NCI-H345 treated with DMSO at 0.1 percent for 48 hours (cell line): Measurements from ENCODE around the gene INKA1.
A peak's percentile ranks its signal among the peaks of the same experiment; 100 is the strongest.
"Not testable (repeated sequence)": the region's sequence is repeated elsewhere in the genome, so short reads cannot be mapped to it uniquely, and the experiment has no call there.

Experiments used
- DNase-seq: peaks from one replicate; lab custom pipeline; 2025; ENCODE audit not compliant: unreplicated experiment; lab: John Stamatoyannopoulos, UW

The INKA1 gene

DNA sequence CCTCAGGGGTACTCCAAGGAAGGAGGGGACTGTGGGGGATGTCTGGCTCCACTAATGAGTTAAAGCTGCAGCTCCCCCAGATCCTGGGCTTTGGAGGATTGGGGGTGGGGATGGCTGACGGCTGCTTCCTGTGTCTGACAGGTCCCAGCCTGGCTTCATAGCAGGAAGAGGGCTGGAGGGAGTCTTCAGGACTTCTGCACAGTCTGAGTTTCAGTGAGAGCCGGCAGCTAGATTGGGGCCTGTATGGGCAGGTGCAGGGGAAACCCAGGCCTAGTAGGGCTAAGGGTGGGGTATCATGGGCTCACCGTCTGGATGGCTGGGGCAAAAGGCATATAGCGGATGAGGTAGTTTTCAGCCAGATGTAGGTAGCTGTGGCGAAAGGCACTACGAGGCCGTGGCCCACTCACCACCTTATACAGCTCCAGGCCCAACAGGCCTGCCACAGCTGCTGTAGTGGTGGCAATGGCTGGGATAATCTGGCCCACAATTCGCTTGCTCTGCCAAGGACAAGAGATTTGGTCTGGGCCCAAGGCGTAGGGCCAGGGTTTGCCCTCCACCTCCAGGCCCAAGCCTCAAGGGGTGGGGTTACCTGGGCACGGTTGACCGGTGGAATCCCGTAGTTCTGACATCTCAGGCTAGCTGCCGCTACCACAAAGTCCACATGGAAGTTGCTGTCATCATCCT, 4.5 kb downstream of the INKA1 start:
- no peak for DNase-seq

DNA sequence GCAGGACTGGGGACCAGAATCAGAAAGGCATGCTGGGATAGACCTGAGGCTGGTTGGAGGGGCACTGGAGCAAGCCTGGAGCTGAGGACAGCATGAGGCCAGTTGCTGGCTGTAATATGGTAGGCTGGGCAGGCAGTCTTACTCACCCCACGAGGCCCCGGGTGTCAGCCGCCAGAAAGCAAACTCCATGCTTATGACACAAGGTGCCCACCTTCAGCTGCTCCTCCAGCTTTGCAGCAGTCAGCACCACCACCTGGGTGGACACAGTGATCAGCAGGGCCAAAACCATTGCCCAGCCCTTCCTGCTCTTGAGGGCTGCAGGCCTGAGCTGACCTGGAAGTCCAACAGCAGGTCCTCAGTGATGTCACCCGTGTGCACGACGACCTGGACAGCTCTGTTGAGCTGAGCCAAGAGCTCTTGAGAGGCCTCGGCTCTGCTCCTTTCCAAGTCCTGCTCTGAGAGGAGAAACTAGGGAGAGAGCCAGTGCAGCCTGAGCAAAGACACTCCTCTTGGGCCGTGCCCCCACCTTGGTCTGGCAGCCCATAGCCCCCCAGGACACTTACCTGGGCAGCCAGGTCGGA, 9.9 kb downstream of the INKA1 start:
- DNase-seq: no peak

DNA sequence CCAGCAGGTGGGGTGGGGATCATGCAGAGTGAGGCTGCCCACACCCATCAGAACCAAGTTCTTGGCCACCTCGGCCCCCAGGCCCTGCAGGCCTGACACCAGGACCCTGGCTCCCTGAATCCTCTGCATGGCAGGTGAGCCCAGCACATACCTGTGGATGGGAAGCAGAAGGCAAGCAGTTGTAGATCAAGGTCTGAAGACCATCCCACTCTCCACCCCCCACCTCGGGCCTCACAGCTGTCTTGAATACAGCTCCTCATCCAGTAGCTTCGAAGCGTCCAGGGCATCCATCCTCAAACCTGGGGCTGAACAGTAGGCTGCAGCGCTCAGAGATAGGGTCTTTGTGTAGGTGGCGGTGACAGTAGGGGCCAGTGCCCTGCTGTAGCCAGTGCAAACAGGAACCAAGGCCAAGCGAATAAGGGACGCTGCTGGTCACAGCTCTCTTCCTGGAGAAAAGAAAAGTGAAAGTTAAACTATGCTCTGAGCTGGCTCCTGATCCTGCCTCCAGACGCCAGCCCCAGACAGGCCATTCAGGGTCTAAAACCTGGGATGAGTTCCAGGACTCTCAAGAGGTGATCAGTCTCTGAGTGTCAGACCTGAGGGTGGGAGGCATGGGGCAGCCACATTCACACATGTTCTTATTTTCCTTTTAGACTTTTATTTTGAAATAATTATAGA, 10.6 kb downstream of the INKA1 start, which contains the start of gene UBA7:
TSS of gene UBA7 (minus strand) at position 457 of the 678 bp plus-strand sequence. CDS start at position 291, 166 bp downstream.
- DNase-seq: no peak

DNA sequence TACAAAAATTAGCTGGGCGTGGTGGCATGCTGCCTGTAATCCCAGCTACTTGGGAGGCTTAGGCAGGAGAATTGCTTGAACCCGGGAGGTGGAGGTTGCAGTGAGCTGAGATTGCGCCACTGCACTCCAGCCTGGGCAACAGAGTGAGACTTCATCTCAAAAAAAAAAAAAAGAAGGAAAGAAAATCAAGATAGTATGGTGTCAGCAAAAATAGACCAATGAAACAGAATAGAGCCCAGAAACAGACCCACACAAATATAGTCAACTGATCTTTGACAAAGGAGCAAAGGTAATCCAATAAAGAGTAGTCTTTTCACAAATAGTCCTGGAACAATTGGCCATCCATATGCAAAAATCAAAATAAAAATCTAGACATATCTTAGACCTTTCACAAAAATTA, 20.1 kb downstream of the INKA1 start:
- not testable (repeated sequence) for DNase-seq

DNA sequence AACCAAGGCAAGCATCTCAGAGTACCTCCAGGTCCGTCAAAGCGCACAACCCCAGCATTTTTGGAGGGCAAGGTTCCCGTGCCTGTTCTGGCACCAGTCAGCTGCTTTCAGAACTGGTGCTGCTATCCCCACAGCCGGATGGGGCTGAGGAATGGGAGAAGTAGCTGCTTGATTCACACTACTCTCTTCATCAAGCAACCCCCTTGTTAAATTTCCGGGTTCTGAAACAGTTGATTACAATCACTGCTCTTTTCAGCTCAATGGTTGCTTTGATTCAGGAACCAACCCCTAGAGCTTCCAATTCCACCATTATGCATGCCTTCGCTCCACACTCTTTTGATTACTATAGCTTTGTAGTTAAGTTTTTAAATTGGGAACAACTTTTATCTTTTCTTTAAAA, 23.0 kb downstream of the INKA1 start:
- no peak for DNase-seq

DNA sequence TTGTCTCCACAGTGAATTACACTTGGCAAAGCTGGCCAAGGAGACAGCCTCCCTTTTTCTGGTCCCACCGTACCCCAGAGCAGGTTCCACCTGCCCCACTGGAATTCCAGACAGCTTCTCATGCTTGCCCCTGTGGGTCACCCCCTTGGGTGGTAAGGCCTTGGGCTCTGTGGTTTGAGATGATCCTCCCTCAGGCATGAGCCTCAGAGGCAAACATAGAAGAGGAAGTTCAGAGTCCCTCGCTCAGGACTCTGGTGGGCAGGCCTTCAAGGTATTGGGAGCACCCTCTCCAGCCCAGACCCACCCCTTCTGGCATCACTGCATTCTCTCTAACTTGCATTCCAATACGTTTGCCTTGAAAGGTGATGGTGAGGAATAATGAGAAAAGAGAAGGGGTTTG, 28.3 kb downstream of the INKA1 start:
- no peak for DNase-seq

DNA sequence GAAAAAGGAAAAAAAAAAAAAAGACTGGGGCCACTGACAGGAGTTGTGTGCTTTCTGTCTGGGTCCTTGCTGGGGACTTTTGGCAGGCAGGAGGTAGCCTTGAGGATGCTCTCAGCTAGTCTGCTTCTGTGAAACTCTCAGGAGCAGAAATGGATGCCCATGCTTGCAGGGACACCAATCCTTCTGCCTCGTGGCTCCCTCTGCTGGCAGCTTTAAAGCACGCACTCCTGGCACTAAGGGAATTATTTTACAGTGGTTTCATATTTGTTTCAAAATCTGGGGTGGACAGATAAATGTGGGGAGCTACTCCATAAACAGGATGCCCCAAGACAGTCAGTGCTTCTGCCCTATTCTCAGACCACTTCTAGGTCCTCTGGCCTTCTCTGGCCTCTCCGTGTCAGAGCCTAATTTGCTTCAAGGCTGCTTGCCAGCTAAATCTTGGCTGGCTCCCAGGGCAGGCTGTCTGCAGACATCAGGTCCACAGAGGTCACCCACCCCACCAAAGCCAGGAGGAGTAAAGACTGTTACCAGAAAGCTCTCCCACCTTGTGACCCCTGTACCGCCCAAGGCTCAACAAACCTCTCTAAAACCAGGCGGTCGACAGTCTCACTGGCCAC, 36.2 kb downstream of the INKA1 start:
- peak; percentile 42 for DNase-seq

DNA sequence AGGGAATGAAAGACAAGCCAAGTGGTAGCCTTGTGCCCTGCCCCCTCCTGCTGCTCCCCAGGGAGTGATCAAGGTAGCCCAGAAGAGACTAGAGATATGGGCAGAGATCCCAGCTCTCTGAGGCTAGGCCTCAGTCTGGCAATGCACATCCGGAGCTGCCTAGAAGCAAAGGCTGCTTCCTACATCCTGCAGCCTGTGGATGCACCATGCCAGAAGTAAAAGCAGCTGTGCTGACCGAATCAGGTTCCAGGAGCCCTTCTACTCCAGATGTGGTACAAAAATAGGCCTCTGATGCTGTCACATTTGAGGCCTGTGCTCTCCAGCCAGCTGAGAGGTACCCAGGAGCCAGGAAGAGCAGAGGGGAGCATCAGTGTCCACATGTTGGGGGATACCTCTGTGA, 37.3 kb downstream of the INKA1 start:
- no peak for DNase-seq

DNA sequence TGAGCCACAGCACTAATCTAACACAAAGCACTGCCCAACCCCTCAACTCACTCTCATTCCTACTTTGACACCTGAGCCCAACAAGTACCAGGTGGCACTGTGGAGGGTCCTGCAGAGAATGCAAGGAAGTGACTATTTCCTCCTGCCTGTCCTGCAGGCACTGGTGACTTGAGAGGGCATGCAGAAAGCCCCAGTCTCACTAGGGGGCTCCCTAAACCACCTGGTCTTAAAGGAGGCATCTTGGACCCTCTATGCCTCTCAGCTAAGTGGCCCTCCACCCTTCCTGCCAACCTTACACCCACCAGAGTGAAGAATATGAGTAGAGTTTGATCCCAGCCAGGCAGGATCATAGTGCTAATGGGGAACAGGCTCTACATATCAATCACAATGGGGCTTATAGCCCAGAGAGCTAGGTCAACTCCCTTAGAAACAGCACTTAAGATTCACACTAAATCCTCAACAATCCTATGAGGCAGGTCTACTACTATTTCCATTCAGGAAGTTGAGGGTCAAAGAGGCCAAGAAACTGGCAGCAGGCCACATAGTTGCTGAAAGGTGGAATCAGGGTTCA, 38.1 kb downstream of the INKA1 start:
- DNase-seq: no peak

DNA sequence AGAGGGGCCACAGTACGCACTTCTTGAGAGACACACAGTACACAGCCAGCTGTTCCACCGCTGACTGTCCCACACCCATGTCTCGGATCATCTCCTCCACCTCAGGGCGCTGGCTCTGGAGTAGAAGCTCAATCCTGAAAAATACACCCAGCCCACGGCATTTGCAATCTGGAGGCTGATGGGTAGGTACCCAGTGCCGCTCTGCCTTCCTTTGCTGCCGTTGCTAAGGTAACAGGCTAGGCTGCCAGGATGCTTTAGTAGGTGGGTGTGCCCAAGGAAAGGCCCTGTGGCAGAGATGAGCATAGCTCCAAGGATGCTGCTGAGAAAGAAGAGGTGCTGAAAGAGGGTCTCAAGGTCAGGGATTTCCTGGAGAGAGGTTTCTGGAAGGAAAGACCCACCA, 38.7 kb downstream of the INKA1 start:
- no peak for DNase-seq

DNA sequence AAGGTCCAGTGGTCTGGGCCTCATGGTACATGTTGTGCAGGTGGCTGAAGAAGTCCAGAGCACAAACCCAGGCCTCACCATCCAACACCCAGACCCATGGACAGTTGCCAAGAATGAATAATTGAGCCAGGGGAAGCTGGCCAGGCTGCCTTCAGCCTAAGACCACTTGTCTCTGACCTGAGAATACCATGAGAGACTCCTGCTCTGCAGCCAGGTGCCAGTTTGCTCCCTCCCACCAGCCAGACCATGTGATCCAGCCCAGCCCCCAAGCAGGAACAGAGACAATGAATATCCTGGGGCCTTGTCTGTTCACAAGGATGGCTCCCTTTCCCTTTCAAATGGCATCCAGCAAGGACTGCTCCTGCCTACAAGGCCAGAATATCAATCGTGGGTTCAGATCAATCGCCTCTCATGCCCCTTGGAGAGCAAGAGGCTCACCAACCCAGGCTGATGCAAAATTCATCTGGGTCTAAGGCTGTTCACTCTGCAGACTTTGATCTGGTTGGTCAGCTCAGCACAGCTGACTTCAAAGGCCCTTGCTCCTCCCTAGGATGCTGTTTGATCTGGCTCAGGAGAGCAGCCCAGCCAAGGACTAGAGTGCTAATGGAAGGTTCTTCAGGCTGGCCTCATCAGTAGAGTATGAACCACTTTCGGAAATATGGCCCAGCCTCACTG, 39.9 kb downstream of the INKA1 start:
- DNase-seq: no peak

DNA sequence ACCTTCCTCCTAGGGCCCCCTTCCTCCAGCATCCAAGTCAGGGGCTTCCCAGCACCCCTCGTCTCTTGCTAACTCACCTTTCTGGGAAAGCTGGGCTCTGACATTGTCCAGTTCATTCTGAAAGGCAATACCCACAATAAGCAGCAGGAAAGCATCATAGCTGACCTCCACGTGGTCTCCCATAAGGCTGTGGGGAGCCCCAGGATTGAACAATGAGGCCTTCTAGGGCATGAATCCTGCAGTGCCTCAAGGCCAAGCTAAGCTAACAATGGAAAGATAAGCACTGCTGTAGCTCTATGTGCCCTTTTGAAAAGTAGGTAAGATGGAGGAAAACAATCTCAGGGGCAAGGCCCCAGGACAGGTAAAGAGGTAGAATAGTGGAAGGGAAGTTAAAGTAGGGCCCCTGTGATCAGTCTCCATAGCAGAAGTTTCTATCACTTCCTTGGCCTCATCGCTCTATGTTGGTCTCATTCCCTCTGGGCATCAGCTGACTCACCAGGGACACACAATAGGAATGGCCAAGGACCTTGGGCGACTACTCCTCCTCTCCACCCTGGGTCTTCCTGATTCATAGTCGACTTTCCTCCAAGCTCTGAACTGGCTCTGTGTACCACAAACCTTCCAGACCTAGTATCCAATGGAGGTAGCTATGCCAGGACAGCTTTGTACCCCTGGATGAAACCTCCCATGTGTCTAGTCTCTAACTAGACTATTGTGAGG, 41.6 kb downstream of the INKA1 start:
- no peak for DNase-seq

DNA sequence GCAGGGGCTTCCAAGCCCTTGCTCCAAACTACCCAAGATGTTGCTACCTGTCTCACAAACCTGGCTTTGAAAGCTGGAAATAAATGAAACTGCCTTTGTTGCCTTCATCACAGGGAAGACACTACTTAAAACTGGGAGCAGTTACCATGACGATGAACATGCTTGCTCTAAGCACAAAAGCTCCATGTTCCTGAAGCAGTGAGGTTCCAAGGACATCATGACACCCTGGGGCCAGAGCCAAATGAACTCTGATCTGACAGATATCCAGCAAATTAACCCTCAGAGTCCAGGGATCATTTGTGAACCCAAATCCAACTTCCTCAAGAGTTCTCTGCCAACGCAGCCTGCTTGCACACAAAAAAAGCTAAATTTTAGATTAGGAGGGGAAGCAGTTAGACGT, 42.6 kb downstream of the INKA1 start:
- no peak for DNase-seq
